Stimulated activated CD4-positive, alpha-beta T cell treated with anti-CD3 and anti-CD28 coated beads, Interleukin-4, amount 100 ng/mL, for 48 hours (primary cell): ENCODE results near the gene GABRB3.
"Not testable (repeated sequence)": the region's sequence is repeated elsewhere in the genome, so short reads cannot be mapped to it uniquely, and the experiment has no call there.

ENCODE experiments used
- DNase-seq, 2 donors: peaks; one replicate each; pipeline ENCODE4 v3.0.0-alpha.2; 2020; ENCODE audit warnings: low read depth in 2 of 2

The GABRB3 gene

GRCh38 chr15:26736502-26737248, 36.2 kb downstream of the GABRB3 start:
- DNase-seq = no peak

DNA sequence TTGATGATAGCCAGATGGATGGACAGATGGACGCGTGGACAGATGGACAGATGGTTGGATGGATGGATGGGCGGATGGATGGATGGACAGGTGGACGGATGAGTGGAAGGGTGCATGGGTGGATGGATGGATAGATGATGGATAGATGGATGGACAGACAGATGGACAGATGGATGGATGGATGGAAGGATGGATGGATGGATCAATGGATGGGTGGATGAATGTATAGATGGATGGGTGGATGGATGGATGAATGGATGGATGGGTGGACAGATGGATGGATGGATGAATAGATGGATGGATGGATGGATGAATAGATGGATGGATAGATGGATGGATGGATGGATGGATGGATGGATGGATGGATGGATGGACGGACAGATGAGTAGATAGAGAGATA, 40.9 kb downstream of the GABRB3 start:
- no peak for DNase-seq

DNA sequence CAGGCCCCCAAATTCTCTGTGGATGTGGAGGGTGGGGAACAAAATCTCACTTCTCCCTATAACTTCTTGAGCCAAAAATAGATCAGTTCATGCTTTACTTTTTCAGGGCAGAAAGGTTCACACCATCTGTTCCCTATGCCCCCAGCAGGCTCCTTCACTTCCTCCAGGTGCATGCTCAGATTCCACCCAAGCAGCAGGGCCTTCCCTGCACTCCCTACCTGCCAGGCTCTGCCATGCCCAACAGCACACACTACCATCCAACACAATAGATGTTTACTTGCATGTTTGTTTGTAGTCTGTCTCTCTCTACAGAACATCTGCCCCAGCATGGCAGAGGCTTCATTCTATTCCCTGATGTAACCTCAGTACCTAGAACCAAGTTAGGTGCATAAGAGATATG, 43.3 kb downstream of the GABRB3 start:
- DNase-seq = no peak

- no peak for DNase-seq
Measured at GRCh38 chr15:26729030-26729429, 43.8 kb downstream of the GABRB3 start.

DNA sequence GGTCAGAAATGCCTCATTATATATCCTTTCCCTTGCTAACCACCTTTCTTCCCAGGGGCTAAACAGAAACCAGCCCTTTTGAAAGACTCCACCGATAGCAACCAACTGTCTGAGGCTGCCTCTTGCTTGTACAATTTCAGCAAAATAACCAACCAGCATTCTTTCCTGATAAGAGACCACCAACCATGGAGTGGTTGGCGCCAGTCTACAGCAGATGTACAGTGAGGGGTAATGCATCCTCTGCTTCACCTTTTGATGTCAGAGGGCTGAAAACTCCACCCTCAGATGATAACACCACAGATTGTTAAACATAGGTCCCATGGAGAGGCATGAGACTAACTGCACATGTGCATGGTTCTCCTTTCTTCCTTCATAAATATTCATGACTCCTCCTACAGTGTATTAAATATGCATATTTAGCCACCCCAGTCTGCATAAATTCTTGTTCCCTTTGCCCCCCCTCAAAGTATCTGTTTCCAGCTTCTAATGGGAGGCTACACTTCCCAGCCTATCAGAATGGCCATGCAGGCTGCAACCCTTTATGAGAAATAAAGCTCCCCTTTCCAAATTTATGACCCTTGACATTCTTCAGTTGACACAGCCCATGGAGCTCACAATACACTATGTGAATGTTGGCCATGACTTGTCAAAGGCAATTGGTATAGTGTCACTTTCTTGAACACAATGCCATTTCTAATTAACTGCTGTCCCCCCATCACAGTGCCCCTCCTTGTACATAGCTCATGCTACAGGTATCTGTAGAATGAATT, 48.3 kb downstream of the GABRB3 start:
- DNase-seq = no peak

DNA sequence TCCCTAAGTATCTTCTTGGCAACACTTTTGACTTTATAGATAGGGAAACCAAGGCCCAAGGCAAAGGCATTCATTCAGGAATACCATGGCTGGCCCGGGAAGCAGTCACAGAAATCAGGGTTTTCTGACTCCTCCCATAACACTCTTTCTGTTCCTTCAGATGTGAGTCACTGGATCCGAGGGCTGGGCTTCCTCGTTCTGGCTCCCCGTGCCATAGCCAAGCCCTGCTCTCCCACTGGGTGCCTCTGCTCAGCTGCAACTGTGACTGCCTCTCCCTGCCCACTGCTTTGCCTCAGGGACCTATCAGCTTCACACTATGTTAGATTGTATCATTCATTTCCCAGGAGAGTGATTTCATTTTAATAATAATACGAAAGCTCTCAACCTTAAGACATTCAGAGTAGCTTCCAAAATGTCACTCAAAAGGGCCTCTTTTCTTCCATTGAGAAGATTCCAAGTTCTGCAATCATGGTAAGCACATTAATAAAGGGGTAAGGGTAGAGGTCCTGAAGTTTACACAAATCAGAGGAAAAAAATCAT, 50.2 kb downstream of the GABRB3 start:
- DNase-seq = no peak

- no peak for DNase-seq
Measured at GRCh38 chr15:26721232-26721967, 51.5 kb downstream of the GABRB3 start.

GRCh38 chr15:26720546-26720945, 52.3 kb downstream of the GABRB3 start:
- no peak for DNase-seq

GRCh38 chr15:26719866-26720265, 53.0 kb downstream of the GABRB3 start:
- not testable (repeated sequence) for DNase-seq

DNA sequence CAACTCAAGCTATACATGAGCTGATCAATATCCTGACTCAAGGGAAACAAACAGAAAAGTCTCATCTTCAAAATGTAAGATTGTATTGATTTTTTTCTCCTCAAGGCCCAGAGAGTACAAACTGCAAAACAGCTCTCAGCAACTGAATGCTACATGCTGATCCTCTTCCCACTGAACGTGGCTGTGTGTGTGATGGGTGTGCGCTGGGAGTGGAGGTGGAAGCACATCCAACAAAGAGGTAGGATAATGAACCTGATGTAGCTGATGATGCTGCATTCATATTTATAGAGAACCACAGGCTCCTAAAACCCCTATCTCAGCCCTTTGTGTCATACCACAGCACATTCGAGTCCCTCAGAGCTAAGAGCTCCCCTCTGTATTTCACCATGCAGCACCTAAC, 56.8 kb downstream of the GABRB3 start:
- no peak for DNase-seq

DNA sequence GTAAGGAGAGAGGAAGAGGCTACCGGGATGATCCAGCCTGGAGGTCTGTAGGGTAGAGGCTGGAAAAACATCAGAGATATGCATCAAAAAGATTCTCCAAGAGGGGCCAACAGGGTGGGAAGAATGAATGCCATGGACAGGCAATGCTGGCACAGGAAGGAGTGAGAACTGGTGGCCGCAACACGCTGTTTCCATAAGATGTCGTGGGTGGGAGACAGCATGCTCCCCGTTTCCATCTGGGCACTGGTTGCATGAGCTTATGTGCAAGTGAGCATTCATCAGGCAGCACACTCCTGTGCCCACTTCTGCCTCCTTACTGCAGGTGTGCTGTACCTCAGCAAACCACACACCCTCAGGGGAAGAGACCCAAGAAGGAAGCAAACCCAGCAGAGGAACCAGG, 59.4 kb downstream of the GABRB3 start:
- no peak for DNase-seq

DNA sequence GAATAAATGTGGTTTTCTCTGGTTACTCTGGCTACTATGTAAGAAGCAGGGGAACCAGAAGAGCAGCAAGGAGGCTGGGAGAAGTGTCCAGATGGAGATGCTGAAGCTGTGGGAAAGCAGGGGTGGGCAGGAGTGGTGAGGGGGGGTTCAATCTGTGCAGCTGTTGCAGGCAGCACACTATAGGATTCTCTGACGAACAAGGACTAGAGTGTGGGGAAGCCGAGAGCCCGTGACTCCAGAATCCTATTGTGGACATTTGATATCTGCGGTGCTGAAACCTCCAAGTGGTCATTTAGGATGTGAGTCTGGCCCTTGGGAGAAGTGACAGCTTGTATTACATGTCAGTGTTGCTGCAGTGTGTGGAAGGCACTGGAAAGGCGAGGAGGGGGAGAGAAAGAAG, 60.5 kb downstream of the GABRB3 start:
- DNase-seq = no peak

DNA sequence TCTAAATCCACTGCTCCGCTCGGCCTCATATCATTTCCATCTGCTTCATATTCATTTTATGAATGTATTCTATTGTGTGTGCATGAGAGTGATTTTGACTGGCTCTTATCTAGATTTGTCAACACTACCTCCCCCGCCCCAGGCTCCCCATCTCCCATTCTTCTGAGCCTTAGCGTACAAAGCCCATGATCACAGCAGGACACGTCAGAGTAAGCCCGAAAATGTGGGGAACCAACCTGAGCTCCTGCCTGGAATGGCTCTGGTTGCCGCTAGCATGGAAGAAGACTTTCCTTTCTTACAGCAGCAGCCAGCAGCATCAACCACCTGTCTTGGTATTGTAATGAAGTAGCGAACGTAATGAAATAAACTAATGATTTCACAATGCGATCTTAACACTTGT, 61.4 kb downstream of the GABRB3 start:
- no peak for DNase-seq

GRCh38 chr15:26702381-26702780, 70.5 kb downstream of the GABRB3 start:
- DNase-seq = no peak

- DNase-seq = no peak
Measured at GRCh38 chr15:26698555-26698954, 74.3 kb downstream of the GABRB3 start.

- no peak for DNase-seq
Measured at GRCh38 chr15:26697913-26698312, 75.0 kb downstream of the GABRB3 start.

GRCh38 chr15:26691249-26691648, 81.6 kb downstream of the GABRB3 start:
- DNase-seq = no peak

DNA sequence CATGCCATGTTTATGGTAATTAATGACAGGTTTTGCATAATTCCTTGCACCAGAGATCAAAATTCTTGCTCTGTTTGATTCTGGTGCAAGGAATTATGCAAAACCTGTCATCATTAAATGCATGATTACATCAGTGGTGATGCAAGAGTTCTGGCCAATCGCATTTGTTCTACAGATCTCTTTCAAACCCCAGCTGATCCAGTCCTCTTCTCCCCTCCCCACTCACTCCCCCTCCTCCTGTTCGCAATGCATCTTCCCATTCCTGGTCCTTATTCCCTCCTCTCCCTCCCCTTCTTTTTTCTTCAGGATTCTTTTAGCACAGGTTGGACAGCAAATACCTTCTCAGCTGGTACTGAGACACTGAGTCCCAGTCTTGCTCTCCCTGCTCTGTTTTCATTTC, 82.1 kb downstream of the GABRB3 start:
- DNase-seq = no peak

GRCh38 chr15:26689462-26689861, 83.4 kb downstream of the GABRB3 start:
- no peak for DNase-seq

DNA sequence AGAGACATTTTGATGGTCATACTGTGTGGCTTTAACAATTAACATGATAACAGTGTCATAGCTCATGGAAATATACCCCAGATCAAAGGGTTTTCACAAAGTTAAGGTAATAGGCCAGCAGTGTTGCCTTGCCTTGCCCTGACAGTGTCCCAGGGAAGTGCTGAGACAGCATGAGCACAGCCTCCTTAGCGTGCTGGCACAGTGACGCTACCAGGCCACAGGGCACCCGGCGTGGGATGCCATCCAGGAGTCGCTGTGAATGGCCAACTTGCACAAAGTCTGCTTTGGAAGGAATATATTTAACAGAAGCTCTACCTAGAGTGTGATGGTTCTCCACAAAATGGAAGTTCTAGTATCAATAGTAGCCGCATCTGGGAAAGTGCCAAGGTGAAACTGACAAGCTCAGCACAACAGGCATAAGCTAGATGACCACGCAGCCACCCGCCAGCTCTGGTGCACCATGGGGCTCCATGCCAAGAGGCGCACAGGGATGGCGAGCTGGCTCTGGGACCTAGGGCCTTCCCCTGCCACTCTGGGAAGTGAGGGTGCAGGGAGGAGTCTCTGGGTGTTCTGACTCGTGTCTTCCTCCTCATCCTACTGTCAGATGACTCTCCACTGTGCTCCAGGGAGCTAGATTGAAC, 86.2 kb downstream of the GABRB3 start:
- no peak for DNase-seq

- DNase-seq = no peak
Measured at GRCh38 chr15:26682598-26683164, 90.2 kb downstream of the GABRB3 start.

DNA sequence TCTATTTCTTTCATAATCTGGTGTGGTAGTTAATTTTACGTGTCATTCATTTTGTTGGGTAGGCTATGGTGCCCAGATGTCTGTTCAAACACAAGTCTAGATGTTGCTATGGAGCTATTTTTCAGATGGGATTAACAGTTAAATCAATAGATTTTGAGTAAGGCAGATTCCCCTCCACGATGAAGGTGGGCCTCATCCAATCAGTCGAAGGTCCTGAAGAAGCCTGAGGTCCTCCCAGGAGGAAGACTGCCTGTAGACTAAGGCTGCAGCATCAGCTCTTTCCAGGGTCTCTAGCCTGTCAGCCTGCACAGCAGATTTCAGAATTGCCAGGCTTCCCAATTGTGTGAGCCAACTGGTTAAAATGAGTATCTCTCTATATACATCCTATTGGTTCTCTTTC, 92.9 kb downstream of the GABRB3 start:
- DNase-seq = no peak
